Suprapubic skin (tissue), 4 donors: ENCODE data around the gene VCX3B.

Experiments
- POLR2A ChIP-seq, 2 donors: fragments of 450-650 bp; IDR thresholded peaks; one replicate each; pipeline ENCODE4 v1.6.1; 2017; ENCODE audit warnings: antibody characterized with exemption in 2 of 2, mild to moderate bottlenecking in 2 of 2, moderate library complexity in 2 of 2
- POLR2AphosphoS5 ChIP-seq, 3 donors: sonication (generic); formaldehyde crosslinking; IDR thresholded peaks; one replicate each; pipeline ENCODE4 v1.6.1; 2017; ENCODE audit warnings: antibody characterized with exemption in 3 of 3
- TF ChIP-seq, protein P1 (sequence below), 2 donors: fragments of 200-600 bp in 1 of 2; fragments of 450-650 bp in 1 of 2; sonication (generic) in 1 of 2; IDR thresholded peaks; one replicate each; pipeline ENCODE4 v1.5.1; 2016 to 2019; ENCODE audit warnings: antibody characterized with exemption in 2 of 2, mild to moderate bottlenecking in 1 of 2, moderate library complexity in 1 of 2

DNA sequence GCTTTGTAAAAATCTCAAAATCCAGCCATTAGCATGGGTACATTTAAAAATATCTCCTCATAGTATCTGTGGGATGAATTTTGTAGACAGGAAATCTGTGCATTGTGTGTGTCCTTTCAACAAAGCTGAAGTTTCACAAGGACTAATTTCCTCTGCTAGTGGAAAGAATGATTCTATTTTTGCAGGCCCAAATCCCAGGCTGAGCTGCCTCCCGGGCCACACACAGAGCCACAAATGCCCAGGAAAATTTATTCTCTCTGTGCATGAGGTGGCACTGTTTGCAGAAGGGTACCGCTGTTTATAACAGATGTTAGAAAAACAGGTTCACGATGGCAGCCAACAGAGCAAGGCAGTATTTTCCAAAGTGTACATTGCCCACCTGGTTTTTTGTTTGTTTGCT is 11.0 kb upstream of the VCX3B start:
- TF ChIP-seq, protein P1, sequence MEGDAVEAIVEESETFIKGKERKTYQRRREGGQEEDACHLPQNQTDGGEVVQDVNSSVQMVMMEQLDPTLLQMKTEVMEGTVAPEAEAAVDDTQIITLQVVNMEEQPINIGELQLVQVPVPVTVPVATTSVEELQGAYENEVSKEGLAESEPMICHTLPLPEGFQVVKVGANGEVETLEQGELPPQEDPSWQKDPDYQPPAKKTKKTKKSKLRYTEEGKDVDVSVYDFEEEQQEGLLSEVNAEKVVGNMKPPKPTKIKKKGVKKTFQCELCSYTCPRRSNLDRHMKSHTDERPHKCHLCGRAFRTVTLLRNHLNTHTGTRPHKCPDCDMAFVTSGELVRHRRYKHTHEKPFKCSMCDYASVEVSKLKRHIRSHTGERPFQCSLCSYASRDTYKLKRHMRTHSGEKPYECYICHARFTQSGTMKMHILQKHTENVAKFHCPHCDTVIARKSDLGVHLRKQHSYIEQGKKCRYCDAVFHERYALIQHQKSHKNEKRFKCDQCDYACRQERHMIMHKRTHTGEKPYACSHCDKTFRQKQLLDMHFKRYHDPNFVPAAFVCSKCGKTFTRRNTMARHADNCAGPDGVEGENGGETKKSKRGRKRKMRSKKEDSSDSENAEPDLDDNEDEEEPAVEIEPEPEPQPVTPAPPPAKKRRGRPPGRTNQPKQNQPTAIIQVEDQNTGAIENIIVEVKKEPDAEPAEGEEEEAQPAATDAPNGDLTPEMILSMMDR (IDR thresholded peaks at IDR 0.05) = no peak
- TF ChIP-seq POLR2AphosphoS5 (IDR thresholded peaks at IDR 0.05) = no peak
- no peak for TF ChIP-seq POLR2A (IDR thresholded peaks at IDR 0.05)
